Glutamatergic neuron (in vitro differentiated cells): Measurements from ENCODE around the gene MAJIN. TPM values are rescaled to one million over a fixed set of nuclear protein-coding genes. Genes with fewer than 3 reads are reported as not detected.

Experiments used
- DNase-seq: peaks from one replicate; pipeline ENCODE4 v3.0.0; 2022
- H3K27ac Mint-ChIP-seq: one replicate; pipeline ENCODE4 v1.8.0; 2020; ENCODE audit warnings: mild to moderate bottlenecking, mixed read lengths, inconsistent platforms; ENCODE audit not compliant: unreplicated experiment
- H3K27me3 Mint-ChIP-seq: one replicate; pipeline ENCODE4 v1.8.0; 2020; ENCODE audit warnings: mild to moderate bottlenecking, moderate library complexity, mixed read lengths, inconsistent platforms; ENCODE audit not compliant: unreplicated experiment
- H3K36me3 Mint-ChIP-seq: one replicate; pipeline ENCODE4 v1.8.0; 2020; ENCODE audit warnings: mild to moderate bottlenecking, mixed read lengths, inconsistent platforms; ENCODE audit not compliant: unreplicated experiment
- H3K4me1 Mint-ChIP-seq: one replicate; pipeline ENCODE4 v1.8.0; 2020; ENCODE audit warnings: mild to moderate bottlenecking, low read depth, mixed read lengths, inconsistent platforms; ENCODE audit not compliant: unreplicated experiment
- H3K4me3 Mint-ChIP-seq: one replicate; pipeline ENCODE4 v1.8.0; 2020; ENCODE audit warnings: mild to moderate bottlenecking, mixed read lengths, inconsistent platforms; ENCODE audit not compliant: unreplicated experiment
- H3K9me3 Mint-ChIP-seq: one replicate; pipeline ENCODE4 v1.8.0; 2020; ENCODE audit warnings: mild to moderate bottlenecking, moderate library complexity, mixed read lengths, inconsistent platforms; ENCODE audit not compliant: unreplicated experiment
- total RNA-seq: library from RNA; stranded (reverse); fragmentation: NEBNext Ultra II Directional; extraction: Animal tissue kit (Norgen Biotek cat#: 25700); gene quantifications from one replicate; pipeline ENCODE4 v1.2.1, GENCODE V29; 2021; ENCODE audit not compliant: unreplicated experiment
- TF ChIP-seq, protein P1 (sequence below): fragments of 200-600 bp; sonication (generic); IDR thresholded peaks from one replicate; pipeline ENCODE4 v1.5.0; 2021; ENCODE audit not compliant: partially characterized antibody, unreplicated experiment

The MAJIN gene
- total RNA-seq, 1 donor from 2014 or later: not detected

DNA sequence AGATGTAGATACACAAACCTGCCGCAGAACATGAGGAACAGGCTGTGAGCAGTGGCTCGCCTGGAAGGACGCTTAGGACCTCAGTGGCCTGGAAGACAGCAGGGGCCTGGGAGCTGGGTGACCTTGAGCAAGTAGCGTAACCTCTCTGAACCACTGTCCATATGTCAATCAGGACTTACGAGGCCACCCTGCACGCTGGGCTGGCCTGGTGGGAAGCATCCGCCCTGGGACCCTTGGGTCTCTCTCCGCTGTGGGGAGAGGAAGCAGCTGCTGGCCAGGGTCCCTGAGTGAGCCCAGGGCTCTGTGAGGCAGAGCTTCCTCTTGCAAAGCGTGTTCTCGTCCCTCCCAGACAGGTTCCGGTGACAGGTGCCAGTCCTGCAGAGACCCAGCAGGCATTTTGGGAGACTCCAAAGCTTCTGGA lies 79.5 kb downstream of the MAJIN start:
- H3K27me3 Mint-ChIP-seq: peaks cover 2% of the 10 kb centered on the region
- H3K36me3 Mint-ChIP-seq: no peaks in the 10 kb centered on the region
- peak overlapping the region; percentile 24 for H3K27ac Mint-ChIP-seq
- no peak overlapping the region for H3K4me3 Mint-ChIP-seq
- H3K9me3 Mint-ChIP-seq: no peaks in the 10 kb centered on the region
- TF ChIP-seq, protein P1, sequence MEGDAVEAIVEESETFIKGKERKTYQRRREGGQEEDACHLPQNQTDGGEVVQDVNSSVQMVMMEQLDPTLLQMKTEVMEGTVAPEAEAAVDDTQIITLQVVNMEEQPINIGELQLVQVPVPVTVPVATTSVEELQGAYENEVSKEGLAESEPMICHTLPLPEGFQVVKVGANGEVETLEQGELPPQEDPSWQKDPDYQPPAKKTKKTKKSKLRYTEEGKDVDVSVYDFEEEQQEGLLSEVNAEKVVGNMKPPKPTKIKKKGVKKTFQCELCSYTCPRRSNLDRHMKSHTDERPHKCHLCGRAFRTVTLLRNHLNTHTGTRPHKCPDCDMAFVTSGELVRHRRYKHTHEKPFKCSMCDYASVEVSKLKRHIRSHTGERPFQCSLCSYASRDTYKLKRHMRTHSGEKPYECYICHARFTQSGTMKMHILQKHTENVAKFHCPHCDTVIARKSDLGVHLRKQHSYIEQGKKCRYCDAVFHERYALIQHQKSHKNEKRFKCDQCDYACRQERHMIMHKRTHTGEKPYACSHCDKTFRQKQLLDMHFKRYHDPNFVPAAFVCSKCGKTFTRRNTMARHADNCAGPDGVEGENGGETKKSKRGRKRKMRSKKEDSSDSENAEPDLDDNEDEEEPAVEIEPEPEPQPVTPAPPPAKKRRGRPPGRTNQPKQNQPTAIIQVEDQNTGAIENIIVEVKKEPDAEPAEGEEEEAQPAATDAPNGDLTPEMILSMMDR: no peak
- no peak for DNase-seq
- H3K4me1 Mint-ChIP-seq: peaks cover 21% of the 10 kb centered on the region

DNA sequence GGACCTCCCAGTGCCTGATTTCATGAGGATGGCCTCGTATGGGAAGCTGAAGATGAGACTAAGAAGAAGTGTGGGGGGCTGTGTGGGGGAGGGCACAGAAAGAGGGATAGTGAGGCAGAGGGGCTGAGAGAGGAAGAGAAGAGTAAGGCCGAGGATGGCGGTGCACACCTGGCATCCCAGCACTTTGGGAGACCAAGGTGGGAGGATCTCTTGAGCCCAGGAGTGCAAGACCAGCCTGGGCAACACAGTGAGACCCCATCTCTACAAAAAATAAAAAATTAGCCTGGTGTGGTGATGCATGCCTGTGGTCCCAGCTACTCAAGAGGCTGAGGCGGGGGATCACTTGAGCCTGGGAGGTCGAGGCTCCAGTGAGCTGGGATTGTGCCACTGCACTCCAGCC lies 80.0 kb downstream of the MAJIN start:
- H3K27ac Mint-ChIP-seq: peak overlapping the region; percentile 24
- no peak for DNase-seq
- H3K9me3 Mint-ChIP-seq: no peaks in the 10 kb centered on the region
- no peaks in the 10 kb centered on the region for H3K36me3 Mint-ChIP-seq
- peak overlapping the region; percentile 10 for H3K4me3 Mint-ChIP-seq
- peaks cover 23% of the 10 kb centered on the region for H3K4me1 Mint-ChIP-seq
- H3K27me3 Mint-ChIP-seq: peaks cover 2% of the 10 kb centered on the region
- TF ChIP-seq, protein P1: no peak

DNA sequence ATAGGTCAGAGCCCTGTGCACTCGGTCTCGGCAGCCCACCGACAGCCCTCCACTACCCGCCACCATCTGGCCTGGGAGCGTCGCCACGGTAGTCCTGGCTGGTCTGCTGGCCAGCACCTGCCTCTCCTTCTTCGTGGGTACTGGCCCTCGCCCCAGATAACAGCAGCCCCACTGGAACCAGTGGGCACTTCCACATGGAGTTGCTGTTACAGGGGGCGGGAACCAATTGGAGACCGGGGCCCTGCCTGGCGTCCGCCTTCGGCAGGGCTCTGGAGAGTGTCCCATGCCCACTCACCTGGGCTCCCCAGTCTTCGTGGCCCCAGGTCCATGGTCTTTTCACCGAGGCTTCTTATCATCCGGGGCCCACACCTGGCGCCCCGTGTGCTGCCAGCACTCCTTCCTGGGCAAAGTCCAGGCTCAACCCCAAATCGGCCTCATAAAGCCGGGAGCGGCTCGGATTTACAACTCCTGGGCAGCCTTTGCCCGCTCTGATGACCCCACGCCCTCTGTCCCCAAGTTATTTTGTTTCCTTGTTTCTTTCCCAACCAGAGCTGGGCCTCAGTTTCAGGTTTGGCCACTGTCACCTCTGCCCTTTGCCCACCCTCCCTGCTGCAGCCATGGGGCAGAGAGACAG lies 80.6 kb downstream of the MAJIN start:
- TF ChIP-seq, protein P1: no peak
- Mint-ChIP-seq H3K27ac (no peak overlapping the region), H3K4me3 (peak overlapping the region; percentile 10), H3K36me3 (no peaks in the 10 kb centered on the region), H3K4me1 (peaks cover 23% of the 10 kb centered on the region), H3K9me3 (no peaks in the 10 kb centered on the region), H3K27me3 (peaks cover 2% of the 10 kb centered on the region)
- DNase-seq: no peak

DNA sequence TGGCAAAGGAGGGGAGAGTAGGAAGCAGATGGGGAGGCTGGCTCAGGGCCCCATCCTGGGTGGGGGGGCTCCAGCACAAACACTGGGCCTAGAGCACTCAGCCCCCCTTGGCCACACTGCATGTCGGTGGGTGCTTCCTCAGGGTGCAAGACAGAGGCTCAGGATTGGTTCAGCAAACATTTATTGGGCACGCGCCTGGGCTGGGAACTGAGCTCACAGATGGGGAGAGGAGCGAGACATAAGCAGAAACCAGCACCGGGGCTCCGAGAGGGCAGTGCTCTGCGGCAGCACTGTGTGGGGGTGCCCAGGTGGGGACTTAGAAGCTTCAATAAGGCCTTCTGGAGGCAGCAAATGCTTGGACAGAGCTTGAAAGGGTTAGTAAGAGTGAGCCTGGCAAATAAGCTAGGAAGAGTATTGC lies 81.4 kb downstream of the MAJIN start:
- no peak overlapping the region for H3K27ac Mint-ChIP-seq

More for the DNA sequence above, 81.4 kb downstream of the MAJIN start:
- H3K27me3 Mint-ChIP-seq: peaks cover 2% of the 10 kb centered on the region
- TF ChIP-seq, protein P1: no peak
- H3K36me3 Mint-ChIP-seq: no peaks in the 10 kb centered on the region
- no peaks in the 10 kb centered on the region for H3K9me3 Mint-ChIP-seq
- peaks cover 18% of the 10 kb centered on the region for H3K4me1 Mint-ChIP-seq
- DNase-seq: no peak
- H3K4me3 Mint-ChIP-seq: no peak overlapping the region
